DMS153 treated with DMSO at 0.1 percent for 48 hours (cell line): ENCODE measurements around the gene PRICKLE2.
A peak's percentile ranks its signal among the peaks of the same experiment; 100 is the strongest.

Experiments
- DNase-seq: peaks from one replicate; lab custom pipeline; 2025; ENCODE audit not compliant: unreplicated experiment; lab: John Stamatoyannopoulos, UW

The PRICKLE2 gene

GRCh38 chr3:64160000-64160695 lies 65.1 kb downstream of the PRICKLE2 start:
- DNase-seq = no peak

DNA sequence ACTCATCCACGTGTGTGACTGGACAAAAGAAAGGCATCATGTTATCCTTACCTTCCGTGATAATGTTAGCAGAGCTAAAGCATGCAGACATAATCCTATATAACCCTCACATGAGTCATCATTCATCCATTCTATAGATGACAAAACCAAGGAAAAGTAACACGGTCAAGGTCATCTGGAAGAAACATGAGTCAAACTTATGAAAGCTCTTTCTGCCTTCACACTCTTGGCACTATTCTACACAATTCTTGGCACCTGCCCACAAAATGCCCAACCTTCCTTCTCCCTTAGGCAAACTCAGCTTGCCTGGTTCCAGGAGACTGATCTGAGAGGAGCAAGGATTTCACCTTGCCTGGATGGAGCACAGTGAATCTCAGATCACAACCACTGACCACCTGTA lies 66.9 kb downstream of the PRICKLE2 start:
- no peak for DNase-seq

DNA sequence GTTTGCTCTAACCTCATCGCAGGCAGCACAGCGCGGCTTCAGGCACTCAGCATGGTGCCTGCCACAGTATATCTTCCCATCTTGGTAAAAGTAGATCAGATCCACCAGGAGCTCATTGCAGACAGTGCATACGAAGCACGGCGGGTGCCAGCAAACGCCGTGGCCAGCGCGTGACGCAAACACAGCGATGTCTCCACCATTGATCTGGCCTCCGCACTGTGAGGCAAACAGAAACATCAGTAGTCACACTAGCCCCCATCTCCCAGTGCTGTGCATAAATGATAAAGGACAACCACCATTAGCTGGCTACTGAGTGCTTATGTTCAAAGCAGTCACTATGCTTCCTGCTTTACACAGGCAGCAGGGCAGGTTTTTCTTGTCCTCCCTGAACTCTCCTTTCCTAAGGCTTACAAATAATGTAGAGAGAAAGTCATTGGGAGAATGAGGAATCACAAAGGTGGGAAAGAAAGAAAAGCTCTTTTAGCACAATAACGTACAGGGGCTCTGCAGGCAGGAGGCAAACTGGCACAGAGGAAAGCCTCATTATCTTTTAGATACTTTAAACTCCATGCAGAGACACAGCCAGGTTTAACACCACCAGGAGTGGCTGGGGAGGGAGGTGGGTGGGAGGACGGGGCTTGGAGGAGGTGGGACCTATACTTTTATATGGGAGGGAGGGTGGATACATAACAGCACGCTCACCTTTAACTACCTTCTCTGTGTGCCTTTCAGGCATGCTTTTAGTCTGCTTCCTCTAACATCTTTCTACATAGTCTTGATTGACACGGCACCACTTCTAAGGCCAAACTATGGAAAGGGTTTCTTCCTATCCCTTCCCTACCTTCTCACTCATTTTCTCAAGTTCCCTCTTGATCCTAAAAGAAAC lies 67.9 kb downstream of the PRICKLE2 start:
- DNase-seq = no peak

GRCh38 chr3:64155328-64155727 lies 69.9 kb downstream of the PRICKLE2 start:
- no peak for DNase-seq

- DNase-seq = no peak
Observed at GRCh38 chr3:64152676-64153466, 72.4 kb downstream of the PRICKLE2 start.

- no peak for DNase-seq
Observed at GRCh38 chr3:64152086-64152485, 73.2 kb downstream of the PRICKLE2 start.

DNA sequence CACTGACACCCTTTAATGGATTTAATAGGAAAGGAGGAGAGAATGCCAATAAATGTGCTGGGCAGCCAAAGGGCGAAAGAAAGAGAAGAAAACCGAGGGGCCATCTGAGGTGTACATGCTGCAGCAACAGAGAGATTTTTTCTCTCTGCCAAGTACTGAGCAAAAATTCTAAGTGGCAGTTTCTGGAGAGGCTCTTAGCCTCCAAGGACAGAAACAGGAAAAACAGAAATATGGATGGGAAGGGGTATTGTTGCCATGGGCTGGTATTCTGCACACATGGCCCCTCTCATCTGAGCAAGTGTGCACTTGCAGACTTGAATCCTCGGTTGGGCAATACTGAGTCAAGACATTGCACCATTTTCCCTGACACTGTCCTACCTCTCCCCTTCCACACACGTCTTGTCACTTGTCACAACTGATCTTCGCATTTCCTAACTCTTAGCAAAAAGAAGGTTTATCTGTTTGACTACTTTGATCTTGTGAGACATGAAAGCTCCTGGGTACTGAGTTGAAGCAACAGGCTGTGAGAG lies 73.9 kb downstream of the PRICKLE2 start:
- DNase-seq = no peak

DNA sequence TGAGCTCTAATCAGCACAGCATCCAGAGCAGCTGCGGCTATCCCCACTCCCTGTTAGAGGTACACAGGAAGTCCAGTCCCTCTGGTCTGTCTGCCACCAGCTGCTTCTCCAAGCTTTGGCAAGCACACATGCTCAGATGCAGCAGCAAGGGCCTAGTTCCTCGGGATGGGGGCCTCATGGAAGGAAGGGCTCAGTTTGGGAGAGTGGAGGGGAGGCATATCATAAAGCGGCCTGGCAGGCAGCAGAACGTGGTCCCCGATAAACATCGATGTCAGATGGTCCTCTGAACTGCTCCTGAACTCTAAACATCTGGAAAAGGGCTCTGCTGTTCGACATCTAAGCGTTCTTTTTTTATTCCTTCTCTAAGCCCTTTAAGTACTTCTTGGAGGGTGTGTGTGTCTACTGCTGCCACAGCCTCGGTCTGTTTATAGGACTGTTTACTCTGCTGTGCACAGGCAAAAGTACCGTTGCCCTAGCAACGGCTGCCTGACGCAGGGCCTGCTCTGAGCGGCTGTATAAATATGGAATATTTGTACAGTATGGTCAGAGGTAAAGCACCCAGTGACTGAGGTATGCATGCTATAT lies 74.6 kb downstream of the PRICKLE2 start:
- DNase-seq = peak; percentile 17

GRCh38 chr3:64149886-64150285 lies 75.4 kb downstream of the PRICKLE2 start:
- no peak for DNase-seq

DNA sequence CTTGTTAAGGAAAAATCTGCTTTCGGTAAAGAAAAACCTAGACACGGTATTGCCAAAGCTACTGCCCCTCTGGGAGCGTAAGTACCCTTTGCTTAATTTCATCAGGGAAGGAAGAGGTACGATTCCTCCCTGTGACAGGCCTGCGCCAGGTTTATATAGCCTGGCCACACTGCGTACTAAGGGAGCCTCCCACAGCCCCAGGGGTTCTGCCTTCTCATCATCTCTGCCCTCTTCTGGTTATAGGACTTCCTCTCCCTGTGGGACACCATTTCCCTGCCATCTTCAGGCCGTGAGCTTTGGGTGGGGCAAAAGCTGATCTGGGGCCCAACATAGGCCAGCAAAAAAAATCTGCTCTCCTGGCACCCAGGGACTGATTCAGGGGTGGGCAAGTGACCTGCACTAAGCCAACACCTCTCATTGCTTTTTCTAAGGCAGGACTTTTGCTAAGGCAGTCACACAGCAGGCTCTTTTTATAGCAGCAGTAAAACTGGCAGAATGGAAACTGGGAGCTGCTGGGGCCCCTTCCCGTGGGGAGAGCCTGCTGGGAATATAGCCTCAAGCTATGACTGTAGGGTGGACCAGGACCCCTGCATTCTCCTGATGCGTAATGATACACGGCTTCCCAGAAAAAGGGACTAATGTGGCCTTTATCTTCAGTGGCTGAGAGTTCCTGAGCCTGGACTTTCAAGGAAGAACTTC lies 76.2 kb downstream of the PRICKLE2 start:
- DNase-seq = no peak

GRCh38 chr3:64147211-64147610 lies 78.1 kb downstream of the PRICKLE2 start:
- DNase-seq = no peak

DNA sequence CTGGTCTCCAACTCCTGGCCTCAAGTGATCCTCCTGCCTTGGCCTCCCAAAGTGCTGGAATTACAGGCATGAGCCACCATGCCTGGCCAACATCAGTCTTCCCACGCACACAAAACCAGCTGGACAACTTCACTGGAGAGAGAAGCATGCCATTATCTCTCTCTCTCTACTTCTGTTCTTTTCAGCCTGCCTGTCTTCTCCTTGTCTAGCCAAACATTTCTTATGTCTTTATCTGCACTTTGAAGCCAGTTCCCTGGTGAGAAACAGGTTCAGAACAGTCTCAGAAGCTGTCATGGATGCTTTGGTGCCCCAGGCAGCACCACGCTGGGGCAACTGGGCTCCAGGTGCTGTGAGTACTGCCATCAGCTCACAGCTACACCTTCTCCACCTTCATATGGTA lies 79.8 kb downstream of the PRICKLE2 start:
- no peak for DNase-seq

DNA sequence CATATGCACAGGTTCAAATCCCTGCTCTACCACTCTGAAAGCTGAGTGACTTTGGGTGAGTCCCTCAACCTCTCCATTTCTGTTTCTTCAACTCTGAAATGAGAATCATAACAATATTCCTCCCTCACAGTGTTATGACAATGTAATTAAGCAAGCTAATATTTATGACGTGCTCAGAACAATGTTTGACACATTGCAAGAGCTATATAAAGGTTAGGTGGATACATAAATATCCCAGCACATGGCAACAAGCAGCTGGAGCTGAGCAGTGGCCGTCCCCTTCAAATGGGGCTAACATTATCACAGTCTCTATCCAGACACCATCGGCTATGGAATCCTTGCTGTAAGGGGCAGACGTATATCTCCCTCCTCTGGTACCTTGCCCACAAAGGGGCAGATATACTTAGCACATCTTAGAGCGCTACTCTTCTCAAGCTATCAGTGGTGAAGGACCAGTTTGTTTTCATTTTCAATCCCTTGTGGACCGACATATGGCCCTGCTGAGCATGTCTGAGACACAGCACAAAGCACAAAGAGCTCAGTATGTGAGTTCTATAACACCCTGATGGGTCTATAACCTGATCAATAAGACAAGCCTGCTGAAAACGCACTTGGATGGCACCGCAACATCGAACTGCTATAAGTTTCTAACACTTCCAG lies 80.9 kb downstream of the PRICKLE2 start:
- DNase-seq = no peak

DNA sequence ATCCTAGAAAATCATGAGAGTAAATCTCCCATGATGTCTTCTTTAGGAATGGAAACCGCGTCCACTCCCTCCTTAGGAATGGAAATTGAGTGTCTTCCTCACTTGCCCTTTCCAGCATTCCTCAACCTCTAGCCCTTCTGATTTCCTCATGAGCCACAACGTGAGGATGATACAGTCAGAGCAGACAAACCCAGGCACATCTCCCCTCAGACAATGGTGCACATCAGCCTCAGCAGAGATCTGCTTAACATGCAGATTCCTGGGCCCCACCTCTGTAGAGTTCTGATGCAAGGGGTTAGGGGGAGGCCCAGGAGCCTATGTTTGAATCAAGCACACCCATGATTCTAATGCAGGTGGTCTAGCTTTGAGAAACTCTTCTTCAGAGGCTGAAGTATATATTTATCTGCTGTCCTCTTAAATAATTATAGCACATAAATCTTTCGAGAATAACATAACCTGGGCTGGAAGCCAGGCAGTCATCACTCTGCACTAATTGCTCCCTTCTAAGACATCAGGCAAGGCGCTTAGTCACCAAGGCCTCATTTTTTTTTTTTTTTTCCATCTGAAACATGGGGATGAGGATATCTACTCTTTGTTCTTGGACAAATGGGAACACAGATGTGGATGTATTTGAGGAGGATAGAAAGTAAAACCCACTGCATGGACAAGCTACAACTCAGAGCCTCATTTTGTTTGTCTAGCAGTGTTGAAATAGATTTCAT lies 81.7 kb downstream of the PRICKLE2 start:
- peak; percentile 3 for DNase-seq

- DNase-seq = no peak
Observed at GRCh38 chr3:64141476-64141875, 83.8 kb downstream of the PRICKLE2 start.

GRCh38 chr3:64140651-64141050 lies 84.6 kb downstream of the PRICKLE2 start:
- DNase-seq = no peak

DNA sequence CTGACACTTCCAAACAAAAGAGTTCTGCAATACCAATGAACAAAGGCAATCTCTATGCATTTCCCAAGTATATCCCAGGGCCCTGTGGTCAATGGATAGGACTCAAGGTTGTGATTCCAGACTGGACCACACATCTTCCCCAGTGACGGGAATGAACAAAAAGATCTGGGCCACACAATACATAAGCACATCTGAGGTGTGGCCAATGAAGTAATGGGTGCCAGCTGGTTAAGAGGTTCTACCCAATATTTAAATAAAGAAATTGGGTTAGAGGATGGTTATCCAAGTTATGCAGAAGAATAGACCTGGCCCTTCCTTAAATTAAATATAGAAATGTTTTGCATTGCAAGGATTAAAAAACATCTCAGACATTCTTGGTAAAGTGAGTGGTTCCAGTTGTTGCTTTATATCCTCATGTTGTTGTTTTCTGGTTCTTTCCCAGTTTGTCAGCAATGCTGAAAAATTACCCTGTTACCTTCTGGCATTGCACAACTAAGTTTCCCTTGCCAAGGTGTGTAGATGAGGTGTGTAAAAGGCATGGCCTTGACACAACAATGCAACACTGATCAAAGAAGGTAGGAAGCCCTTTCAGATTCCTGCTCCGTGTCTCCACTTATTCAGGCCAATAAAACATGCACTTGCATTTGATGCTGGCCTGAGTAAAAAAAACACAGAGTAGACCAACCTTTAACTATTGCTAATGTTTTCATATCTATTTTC lies 86.5 kb downstream of the PRICKLE2 start:
- no peak for DNase-seq

GRCh38 chr3:64138046-64138445 lies 87.2 kb downstream of the PRICKLE2 start:
- no peak for DNase-seq

DNA sequence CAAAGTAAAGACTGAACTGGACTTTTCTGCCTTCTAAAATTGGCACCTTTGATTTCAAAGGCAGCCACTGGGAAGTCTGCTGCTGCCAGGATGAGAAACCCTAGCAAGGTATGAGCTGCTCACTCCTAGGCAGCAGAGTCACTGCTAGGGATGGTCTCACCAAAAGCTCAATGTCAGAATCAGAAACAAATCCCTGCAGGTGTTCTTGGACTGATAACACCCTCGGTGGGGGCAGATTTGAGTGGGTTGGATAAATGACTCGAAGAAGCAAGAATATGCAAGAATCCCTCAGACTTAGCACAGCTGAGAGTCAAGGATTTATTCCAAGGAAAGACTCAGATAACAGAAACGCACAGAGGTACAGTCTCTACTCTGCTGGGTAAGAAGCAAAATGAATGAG lies 90.4 kb downstream of the PRICKLE2 start:
- DNase-seq = no peak
